HG03558 (cell line): ENCODE results near the gene TTC7B.

Experiments used
- ATAC-seq: cut with Tn5 transposase; IDR thresholded peaks from one replicate; pipeline ENCODE4 v1.9.1; 2021; ENCODE audit warnings: moderate number of reproducible peaks; ENCODE audit not compliant: unreplicated experiment; ENCODE audit errors: extremely low read depth

TTC7B gene

DNA sequence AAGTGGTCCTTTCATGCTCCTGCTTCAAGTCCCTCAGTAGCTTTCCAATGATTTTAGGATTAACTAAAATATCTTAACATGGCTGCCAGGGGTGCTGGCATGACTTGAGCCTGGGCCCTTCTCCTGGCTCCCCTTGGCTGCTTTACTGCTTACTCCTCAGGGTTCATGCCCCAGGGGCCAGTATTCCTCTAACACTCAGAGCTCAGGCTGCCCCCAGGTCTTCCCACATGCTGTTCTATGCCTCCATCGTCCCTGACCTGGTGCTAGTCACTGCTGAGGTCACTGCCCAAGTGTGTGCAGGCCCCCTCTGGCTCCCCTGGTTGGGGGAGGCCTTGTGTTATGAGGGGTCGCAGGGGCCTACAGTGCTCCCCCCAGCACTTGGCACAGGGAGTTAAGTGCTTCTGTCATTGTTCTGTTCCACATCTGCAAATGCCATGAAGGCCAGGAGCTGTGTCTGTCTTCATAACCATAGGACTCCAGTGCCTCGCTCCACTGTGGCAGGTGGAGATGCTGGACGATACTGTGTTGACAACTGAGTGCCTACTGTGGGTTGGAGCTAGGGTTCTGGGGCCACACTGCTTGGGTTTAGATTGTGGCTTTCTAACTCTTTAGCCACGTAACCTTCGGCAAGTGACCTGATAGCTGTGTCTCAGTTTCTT is 228.8 kb downstream of the TTC7B start:
- ATAC-seq, result no peak

DNA sequence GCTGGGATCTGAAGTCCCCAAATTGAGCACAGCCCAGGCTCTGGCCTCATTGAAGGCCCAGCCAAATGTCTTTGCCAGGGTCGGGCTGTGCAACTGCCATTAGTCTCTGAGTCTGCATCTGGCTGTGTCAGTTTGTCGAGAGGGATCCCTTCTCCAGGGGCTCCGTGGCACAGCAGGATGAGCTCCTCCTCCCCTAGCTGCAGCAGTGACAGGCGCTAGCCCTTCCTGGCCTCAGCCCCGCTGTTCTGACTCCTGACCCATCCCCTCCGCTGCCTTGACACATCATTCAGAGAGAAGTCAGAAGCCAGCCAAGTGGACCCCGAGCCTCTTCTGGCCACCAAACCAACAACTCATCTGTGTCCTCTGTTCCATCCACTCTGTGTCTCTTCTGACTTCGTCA is 231.1 kb downstream of the TTC7B start:
- ATAC-seq, result no peak

DNA sequence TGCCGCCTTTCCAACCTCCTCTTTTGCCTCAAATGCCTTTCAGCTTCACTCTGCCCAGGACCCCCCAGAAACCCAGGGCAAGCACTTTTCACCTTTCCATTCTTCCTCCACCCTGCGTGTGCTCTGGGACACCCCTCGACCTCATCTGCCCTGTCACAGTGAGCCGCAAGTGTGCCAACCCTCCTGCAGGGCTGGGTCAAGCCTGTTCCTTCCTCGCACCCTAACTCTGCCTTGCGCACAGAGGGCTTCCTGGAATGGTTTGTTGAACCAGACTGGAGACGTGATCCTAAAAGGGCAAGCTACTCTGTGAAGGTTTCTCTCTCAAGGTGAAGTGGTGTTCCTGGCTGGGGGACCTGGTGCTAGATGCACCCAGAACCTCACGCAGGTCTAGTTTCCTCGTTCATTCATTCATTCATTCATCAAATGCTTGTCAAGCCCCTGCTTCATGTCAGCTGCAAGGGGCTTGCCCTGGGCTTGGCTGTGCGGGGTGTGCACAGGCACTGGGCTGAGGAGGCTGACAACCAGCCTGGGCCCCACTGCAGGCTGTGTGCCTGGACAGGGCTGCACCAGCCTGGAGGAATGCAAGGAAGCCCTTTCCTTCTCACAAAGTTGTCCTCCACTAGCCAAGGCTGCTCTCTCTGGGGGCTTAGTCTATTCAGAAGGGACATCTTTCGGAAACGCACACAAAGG is 232.2 kb downstream of the TTC7B start:
- no peak for ATAC-seq

DNA sequence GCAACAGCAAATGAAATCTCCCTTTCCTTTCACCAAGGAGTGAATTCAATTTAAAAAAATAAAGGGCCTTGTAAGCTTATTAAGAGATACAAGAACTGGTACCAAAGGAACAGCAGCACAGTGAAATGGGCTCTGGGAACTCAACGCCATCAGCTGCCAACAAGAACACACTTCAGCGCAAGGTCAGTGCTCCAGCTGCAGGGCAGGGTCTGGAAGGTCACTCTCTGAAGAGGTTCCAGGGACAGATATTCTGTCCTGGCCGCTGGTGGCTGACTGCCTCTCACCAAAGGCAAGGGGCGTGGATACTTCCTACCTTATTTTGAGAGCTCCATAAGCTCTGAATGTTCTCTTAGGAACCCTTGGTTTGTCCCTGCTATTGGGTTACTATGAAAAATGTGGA is 232.8 kb downstream of the TTC7B start:
- ATAC-seq, result no peak

DNA sequence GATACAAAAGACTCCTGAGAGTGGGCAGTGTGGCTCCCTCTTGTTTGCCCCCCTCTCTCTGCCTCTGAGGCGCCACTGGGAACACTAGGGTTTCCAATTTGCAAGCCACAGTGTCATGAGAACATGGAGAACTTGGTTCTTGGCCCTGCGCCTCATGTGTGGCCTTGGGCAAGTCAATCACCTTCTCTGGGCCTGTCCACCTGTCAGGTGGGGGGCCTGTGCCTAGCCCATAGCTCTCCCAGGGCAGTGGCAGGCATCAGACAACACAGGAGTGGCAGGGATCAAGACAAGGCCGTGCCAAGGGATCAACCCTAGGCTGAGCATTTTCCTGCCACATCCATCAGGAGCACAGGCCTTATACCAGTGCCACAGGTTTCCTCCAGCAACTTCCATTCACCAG is 234.1 kb downstream of the TTC7B start:
- no peak for ATAC-seq

DNA sequence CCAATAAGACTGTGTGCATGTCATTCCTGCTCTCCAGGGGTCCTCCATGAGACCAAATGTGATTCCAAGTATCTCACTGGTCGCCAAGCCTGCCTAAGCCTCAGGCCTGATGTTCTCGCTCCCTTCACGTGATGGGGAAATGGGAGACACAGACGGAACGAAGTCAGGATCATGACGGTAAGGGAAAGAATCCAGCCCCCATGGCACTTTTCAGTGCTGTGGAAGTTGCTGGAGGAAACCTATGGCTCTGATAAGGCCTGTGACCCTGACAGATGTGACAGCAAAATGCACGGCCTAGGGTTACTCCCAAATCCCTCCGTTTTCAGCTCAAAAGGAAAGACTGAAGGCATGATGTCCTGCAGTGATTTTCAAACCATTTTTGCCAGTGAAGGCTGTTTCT is 234.5 kb downstream of the TTC7B start:
- no peak for ATAC-seq

DNA sequence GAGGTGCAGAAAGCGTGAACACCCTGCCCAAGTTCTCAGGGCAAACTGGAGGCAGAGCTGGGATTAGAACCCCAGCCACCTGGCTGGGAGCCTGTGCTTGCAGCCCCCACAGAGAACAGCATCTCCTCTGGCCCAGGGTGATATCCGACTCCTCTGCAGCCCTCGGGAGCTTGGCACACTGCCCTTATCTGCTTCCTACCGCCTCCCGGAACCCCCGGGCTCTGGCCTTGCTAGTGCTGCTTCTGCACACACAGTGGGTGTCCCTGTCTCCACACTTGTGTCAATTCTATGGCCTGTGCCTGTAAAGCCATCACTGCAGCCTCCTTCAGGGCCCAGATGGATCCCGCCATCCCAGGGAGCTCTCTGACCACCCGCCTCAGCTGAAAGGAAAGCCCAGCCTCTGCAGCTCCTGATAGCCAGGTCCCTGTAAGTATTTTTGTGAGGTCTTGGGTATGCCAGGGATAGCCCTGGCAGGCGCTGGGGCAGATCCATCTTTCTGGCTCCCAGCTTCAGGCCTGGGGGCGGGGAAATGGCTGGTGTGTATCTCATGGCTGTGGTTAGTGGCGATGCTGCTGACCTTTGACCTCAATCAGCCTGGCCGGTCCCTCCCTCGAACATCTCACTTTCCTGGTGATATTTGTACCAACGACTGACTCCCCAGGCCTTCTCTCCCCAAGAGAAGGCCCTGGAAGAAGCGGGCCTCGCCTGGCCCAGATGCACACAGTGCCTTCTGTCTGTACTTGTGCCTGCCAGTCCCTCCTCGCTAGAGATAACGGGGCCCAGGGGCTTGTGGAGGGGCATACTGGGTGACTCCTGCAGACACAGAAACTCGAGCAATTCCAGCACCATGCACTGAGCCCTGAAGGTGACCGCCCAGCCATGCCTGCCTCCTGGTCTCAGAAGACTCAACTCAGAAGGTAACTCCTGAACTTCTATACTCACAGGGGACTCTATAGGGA is 235.6 kb downstream of the TTC7B start:
- ATAC-seq, result no peak

DNA sequence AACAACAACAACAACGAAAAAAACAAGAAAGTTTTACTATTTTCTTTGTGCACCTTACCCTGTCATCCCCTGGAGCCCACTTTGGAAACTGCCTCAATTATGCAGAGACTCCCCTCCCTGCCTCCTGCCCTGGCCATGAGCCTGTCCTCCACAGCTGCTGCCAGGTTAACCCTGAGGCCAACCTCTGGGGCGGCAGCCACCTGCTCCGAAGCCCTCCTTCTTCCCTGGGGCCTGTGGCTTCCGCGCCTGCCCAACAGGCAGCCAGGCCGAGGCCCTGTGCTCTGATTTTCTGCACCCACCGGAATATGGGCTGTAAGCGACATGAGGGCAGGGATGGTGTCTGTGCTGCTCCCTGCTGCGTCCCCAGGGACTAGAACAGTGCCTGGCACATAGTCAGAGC is 236.4 kb downstream of the TTC7B start:
- ATAC-seq, result no peak

DNA sequence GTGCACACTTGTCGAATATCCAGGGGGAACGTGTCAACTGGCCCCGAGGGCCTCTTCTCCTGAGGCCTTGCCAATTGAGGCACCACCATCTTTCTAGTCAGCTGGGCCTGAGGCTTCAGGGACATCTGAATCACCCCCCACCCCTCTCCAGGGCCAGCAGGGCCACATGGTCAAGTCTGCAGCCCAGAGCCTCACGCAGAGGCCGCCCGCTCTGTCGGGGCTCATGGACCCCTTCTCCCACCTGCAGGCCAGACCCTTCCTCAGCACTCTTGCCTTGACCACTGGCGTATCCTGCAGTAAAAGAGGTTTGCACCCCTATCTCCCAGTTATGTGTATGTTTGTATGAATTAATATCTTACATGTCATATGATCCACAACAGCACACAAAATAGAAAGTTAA is 237.1 kb downstream of the TTC7B start:
- ATAC-seq, result no peak

DNA sequence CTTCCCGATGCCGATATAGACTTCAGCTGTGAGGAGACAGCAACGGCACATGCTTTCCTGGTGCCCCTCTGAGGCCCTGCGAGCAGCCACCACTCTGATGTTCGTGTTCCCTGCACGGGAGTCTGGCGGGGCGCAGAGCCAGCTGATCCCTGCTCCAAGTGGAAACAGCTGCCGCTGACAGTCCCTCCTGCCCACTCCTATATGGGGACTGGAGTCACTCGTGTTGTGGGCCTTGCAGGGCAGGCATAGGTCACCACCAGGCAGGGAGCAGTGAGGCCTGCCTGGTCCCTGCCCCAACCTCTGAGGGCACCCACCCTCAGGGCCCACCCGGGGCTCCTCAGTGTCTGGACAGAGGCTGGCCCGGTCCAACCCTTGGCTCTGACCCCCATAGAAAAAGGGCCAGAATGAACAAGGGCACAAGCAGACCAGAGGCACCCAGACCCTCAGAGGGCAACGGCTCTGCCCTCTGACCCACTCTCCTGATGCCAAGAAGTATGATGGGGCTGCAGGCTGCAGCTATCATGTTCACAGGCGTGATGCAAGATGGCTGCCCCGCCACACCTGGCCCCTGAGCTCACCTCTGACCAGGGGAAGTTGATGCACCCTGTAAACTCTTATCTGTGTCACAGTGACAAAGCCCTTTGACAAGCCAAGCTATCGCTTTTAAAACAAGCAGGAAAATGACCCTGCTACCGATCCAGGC is 237.8 kb downstream of the TTC7B start:
- no peak for ATAC-seq

DNA sequence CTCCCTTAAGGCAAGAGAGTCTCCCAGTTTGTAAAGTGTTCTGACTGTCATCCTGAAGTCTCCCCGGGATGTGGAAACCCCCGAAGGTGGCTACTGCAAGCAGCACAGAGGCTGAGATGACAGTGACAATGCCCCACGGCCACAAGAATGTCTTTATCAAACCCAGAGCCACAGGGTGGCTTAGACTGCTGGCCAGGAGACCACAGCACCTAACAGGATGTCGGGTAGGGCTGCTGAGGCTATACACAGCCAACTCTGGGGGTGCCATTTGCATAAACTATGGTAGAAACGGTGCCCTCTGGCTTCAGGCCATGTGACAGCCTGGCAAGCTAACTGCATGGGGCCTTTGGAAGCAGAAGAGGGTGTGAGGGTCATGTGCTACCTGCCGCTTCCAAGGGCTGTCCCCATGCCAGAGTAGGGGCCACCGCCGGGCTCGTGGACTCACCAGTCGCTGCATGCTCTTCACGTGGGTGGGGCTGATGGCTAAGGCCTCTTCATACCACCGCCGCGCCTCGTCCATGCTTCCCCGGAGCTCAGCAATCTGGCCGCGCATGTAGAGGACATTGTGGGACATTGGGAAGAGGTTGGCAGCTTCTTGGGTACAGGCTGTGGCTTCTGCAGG is 238.5 kb downstream of the TTC7B start:
- ATAC-seq, result no peak

DNA sequence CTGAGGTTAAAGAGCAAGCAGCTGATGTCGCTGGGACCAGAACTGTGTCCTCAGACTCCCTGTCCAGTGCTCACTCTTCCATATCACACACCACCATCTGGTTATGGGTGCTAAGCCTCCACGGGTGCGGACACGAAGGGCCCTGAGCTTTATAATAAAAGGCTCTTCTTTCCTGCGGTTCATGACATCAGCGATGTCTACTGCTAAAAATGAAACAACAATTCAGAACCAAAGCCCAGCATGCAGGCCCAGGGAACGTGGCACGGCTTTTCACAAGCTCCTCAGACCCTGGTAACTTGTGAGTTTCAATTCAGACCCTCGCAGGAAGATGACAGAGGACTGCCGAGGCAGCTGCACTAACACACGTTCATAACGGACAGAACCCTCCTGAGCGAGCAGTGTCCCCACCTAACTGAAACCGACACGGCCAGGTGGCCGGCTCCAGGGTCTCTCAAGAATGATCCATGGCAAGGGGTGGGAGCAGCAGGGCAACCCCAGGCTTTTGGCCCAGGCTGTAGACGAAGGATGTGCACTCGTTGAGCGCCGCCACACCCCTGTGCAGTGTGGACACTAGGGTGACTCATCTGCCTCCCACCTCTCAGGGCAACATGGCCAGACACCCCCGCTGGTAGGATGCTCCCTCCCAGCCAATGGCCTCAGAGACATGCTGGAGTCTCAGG is 239.1 kb downstream of the TTC7B start:
- no peak for ATAC-seq

DNA sequence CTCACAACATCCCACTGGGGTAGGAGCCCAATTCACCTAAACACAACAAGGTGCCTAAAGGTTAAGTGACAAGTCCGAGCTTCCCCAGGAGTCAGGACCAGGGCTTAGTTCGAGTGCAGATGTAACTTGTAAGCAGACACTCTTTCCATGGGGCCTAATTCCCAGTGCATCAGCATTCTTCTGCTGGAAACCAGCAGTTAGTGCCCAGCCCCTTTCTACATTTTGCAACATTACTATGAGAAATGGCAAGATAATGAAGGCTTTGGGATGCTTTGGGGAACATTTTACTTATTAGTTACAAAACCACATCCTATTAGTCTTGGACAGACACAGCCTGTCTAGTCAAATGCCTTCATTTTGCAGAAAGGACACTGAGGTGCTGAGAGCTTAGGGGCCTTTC is 239.6 kb downstream of the TTC7B start:
- ATAC-seq, result no peak

DNA sequence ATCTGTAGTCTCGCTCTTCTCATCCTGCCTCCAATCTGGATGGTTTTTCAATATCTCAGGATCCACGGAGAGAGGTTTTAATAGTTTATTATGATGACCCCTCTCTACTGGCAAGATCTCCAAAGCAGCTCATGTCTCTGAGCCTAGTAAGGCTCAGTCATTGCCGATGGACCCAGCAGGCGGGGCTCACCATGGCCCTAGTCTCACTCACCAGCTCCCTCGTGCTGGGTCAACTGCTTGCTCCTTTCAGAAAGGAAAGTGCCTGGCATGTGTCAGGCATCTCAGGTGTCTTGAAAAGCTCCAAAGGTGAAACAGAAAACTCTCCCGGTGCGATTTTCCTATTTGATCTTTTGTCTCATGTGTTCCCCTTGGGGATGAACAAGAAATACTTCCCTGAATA is 240.4 kb downstream of the TTC7B start:
- no peak for ATAC-seq

DNA sequence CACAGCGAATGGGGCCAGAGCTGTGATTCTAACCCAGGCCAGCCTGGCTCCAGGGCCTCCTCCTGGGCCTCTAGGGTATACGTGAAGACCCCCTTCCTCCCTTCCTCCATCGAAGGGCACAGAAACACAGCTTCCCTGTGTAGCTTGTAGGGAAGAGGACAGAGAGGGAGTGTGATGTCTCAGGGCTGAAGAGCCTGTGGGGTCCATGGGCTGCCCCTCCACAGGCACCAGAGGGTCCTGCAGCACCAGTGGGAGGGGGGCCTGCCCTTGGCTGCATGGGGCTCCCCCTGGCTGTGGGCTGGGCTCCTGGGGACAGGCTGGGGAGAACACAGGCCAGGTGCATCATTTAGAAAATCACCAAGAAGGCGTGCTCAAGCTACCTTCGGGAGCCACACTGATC is 240.9 kb downstream of the TTC7B start:
- ATAC-seq, result no peak

DNA sequence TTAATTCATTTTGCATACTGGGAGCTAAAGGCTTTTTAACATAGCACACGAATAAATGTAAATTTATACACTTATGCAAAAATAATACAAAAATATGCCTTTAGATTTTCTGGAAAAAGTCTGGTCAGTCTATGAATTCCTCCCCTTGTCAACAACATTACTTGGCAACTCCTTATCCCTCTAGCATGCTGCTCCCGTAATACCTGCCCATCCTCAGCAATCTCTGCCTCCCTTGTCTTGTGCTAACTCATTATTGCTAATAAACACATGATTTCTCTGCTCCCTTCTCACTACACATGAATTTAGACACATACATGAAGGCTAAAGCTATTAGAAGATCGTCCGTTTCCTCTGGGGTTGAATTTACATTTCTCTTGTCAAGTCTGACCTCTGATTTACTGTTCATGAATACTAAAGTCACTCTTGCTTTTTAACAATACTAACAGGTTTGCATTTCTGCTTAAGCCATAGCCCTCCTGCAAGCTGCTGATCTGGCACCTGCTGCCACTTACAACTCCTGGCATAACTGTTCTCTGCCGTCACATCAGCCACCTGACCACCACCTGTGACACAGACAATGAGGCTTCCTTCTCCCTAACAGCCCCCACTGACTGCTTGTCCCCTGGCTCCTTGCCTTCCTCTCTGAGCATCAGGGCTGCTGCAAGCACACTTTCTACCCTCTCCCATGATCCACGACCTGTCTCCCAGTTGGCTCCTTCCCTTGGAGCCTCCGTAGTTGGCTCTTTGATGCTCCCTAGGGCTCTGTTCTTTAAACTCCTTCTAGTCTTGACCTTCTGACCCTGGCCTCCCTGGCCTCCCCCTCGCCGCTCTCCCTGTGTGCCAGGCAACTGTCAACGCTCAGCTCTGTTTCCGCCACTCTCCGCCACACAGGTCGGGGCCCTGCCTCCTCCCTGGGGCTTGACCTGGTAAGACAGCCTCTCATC is 241.8 kb downstream of the TTC7B start:
- no peak for ATAC-seq

DNA sequence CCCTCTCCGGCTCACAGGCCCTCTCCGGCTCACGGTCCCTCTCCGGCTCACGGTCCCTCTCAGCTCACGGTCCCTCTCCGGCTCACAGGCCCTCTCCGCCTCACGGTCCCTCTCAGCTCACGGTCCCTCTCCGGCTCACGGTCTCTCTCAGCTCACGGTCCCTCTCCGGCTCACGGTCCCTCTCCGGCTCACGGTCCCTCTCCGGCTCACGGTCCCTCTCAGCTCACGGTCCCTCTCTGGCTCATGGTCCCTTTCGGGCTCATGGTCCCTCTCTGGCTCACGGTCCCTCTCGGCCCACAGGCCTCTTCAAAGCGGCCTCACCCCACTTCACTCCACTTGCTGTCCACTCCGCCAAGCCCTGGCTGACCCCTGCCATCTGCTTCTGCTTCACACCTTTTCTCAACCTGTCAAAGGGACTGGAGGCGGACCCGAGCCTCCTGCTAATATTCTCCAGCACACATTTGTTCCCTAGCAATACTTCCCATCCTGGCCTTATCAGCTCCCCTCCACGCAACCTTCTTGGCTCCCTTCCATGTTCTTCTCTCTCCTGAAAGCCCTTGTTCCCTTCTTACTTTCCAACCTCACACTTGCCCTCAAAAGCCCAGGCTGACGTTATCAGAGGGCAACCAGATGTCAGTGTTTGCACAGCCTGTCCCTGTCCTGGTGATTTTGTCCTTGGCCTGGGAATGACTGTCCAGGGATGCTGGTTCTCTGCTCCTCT is 242.7 kb downstream of the TTC7B start:
- no peak for ATAC-seq
